Glomerular endothelial cell (primary cell): ENCODE results near the gene LPIN1. TPM values are rescaled to one million over a fixed set of nuclear protein-coding genes. Genes with fewer than 3 reads are reported as not detected.
"Not testable (repeated sequence)": the region's sequence is repeated elsewhere in the genome, so short reads cannot be mapped to it uniquely, and the experiment has no call there.

ENCODE experiments used
- DNase-seq: peaks from one replicate; pipeline ENCODE4 v3.0.0-alpha.2; 2011; ENCODE audit warnings: low read depth, low spot score; ENCODE audit errors: extremely low read depth
- total RNA-seq: library from RNA; depleted of rRNA; stranded (reverse); fragments of >200 nt; gene quantifications from 2 replicates; pipeline ENCODE4 v1.2.3, GENCODE V29; 2015

The LPIN1 gene
- total RNA-seq, 1 donor from 2014 or later: 207 TPM

- no peak for DNase-seq
Measured at GRCh38 chr2:11758647-11759046, 12.2 kb downstream of the LPIN1 start.

DNA sequence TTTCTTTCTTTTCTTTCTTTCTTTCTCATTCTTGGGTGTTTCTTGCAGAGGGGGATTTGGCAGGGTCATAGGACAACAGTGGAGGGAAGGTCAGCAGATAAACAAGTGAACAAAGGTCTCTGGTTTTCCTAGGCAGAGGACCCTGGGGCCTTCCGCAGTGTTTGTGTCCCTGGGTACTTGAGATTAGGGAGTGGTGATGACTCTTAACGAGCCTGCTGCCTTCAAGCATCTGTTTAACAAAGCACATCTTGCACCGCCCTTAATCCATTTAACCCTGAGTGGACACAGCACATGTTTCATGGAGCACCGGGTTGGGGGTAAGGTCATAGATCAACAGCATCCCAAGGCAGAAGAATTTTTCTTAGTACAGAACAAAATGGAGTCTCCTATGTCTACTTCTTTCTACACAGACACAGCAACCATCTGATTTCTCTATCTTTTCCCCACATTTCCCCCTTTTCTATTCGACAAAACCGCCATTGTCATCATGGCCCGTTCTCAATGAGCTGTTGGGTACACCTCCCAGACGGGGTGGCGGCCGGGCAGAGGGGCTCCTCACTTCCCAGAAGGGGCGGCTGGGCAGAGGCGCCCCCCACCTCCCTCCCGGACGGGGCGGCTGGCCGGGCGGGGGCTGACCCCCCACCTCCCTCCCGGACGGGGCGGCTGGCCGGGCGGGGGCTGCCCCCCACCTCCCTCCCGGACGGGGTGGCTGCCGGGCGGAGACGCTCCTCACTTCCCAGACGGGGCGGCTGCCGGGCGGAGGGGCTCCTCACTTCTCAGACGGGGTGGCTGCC is 12.9 kb downstream of the LPIN1 start:
- DNase-seq: not testable (repeated sequence)

DNA sequence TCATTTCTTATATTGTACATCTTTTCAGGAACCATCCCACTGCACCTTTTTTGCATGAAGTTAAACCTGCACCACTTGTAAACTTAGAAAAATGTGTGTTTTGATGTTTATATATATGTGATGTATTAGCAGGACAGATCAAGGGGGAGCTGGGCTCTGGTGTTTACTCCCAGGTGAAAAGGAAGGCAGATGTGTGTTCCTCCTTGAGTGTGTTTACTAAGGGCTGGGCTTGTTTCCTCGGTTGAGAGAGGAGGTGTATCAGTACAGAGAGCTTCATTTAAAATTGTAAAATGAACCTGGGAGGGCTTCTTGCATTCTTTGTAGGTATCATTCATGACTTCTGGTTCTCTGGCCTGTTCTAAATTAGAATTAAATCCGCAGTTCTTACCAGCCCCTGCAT is 14.8 kb downstream of the LPIN1 start:
- no peak for DNase-seq

- DNase-seq: no peak
Measured at GRCh38 chr2:11762031-11762430, 15.6 kb downstream of the LPIN1 start.

GRCh38 chr2:11762799-11763461 is 16.5 kb downstream of the LPIN1 start:
- DNase-seq: no peak

GRCh38 chr2:11764359-11764758 is 17.9 kb downstream of the LPIN1 start:
- DNase-seq: no peak

GRCh38 chr2:11764920-11765319 is 18.5 kb downstream of the LPIN1 start:
- no peak for DNase-seq

- DNase-seq: no peak
Measured at GRCh38 chr2:11765501-11765900, 19.1 kb downstream of the LPIN1 start.

- no peak for DNase-seq
Measured at GRCh38 chr2:11766016-11766415, 19.6 kb downstream of the LPIN1 start.

- no peak for DNase-seq
Measured at GRCh38 chr2:11767779-11768178, 21.3 kb downstream of the LPIN1 start.

DNA sequence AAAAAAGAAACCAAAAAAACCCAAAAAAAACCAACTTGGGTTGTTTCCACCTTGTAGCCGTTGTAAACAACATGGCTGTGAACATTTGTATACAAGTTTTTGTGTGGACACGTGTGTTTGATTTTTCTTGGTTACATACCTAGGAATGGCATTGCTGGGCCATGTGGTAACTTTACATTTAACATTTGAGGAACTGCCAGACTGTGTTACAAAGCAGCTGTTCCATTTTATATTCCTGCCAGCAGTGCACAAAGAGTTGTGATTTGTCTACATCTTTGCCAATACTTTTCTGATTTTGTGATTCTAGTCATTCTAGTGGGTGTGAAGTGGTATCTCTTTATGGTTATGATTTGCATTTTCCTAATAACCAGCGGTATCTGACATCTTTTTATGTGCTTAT is 22.5 kb downstream of the LPIN1 start:
- no peak for DNase-seq

DNA sequence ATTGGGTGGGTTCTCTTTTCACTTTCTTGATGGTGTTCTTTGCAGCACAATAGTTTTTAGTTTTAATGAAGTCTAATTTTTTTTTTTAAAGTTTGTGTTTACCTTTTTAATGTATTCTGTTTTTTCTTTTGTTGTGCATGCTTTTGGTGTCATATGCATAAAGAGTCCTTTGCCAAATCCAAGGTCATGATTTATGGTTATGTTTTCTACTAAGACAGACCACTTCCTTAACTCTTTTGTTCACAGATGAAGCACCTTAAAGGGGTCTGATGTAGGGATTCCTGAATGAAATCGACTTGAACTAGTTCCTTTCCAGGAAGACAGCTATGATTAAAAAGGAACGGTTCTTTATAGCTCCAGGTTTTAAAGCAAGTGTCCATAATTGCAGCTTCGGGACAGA is 23.1 kb downstream of the LPIN1 start:
- no peak for DNase-seq

DNA sequence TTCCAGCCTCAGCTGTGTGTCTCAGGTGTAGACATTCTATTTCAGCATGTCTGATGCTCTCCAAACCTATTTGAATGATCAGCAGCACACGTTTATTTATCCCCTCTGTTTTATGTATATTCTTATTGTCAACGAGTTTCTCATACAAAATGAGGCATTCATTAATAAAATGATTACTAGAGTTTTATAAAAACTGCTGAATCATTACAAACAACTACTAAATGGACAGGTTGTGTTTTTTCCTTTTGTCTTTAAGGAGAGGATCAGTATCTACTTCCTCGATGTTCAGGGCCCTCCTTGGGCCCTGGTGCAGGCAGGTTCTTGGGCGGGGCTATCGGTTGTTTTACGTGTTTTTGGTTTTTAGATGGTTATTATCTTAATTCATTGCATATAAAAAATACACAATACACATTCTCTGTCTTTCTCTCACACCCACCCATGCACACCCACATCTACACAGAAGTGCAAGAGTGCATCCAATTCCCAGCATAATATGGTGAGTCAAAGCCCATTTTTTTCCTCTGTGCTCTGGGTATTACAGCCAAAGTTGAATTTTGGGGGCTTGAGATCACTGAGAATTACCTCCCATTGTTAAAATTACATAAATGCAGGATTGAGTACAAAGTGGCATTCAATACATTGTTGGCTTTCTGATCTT is 24.2 kb downstream of the LPIN1 start:
- no peak for DNase-seq

DNA sequence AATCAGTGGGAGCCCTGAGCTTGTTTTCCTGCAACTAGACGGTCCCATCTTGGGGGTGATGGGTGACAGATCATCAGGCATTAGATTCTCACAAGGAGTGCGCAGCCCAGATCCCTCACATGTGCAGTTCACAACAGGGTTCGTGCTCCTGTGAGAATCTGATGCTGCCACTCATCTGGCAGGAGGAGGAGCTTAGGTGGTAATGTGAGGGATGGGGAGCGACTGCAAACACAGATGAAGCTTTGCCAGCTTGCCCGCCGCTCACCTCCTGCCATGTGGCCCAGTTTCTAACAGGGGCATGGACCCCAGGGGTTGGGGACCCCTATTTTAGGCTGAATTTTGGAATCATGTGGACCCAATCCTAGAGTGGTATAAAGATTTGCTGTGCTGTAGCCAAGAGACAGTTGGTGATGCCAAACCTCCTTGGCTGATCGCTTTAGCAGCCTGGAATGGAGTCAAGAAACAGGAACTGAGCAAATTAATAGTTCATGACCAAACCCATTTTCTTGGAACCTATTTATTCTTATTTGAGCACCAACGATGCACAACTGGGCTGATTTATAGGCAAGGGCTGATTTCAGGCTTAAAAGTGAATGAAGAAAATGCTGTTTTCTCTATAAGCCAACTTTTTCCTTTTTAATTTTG is 25.7 kb downstream of the LPIN1 start:
- no peak for DNase-seq

- DNase-seq: no peak
Measured at GRCh38 chr2:11773111-11773510, 26.7 kb downstream of the LPIN1 start.

DNA sequence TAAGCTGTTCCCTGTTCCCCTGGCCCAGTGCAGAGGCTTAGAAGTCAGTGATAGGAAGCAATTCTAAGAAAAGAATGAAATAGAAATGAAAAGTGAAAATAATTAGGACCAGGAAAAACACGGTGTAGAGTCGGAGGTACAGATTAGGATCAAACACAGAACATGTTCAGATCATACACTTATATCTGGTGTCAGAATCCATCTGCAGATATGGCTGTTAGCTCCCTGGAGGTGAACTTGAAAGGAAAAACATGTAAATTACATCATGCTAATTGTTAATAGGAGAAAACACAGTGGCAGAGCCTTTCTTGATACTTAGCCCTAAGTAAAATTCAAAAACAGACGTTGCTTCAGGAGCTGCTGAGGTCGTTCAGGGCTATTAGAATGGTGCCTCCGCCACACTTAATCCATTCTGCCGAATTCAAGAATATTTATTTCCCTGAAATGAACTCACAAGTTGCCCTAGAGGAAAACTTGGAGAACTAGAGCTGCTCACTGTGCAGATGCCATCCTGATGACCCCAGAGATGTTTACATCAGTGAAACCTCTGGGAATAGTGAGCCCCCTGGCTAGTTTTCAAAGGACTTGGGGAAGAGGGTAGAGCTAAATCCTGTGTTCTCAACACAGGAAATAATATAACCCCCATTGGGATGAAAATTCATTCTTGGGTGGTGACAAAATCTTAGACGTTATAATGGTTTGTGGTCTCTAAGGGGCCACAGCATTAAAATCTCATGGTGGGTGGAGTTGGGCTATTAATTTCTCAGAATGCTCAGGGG is 27.5 kb downstream of the LPIN1 start:
- no peak for DNase-seq

DNA sequence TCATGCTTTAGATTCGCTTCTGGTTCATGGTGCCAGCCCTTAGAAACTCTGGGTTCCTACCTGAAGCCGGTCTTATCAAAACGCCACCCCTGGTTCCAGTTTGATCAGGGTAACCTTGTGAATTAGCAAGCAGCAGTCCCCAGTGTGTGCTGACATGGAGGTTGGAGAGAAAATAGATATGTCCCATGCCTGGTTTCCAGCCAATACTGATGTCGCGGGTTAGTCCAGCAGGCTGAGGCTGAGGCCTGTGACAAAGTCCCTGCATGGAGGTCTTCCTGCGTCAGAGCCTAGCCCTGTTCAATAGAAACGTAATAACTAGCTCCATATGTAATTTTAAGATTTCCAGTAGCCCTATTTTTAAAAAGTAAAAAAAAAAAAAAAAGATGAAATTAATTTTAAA is 28.2 kb downstream of the LPIN1 start:
- DNase-seq: no peak

DNA sequence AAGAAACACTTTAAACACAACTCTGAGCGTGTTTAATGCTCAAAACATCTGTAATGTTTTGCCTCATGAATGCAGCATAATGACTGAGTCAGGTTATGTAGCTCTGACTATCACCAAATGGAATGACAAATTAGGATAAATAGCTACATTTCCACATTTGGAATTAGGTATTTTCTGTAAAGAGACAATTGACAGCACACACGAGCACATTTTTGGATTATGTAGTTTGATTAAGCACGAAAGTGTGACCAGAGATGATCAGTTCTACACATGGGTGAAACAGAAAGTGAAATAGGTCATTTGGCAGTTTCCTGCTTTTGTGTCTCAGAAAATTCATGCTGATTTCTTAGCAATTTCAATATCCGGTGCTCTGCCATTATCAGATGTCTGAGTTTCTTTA is 29.0 kb downstream of the LPIN1 start:
- no peak for DNase-seq

- DNase-seq: no peak
Measured at GRCh38 chr2:11777066-11777782, 30.8 kb downstream of the LPIN1 start.

- DNase-seq: no peak
Measured at GRCh38 chr2:11777886-11778415, 31.5 kb downstream of the LPIN1 start.
